Urothelium cell line (cell line): Measurements from ENCODE around the gene EEA1.
A peak's percentile ranks its signal among the peaks of the same experiment; 100 is the strongest.

ENCODE experiments used
- DNase-seq: peaks from one replicate; pipeline ENCODE4 v3.0.0; 2011; ENCODE audit warnings: low spot score, mixed read lengths
- FAIRE-seq: peaks from 2 replicates; lab custom pipeline; 2011; peaks lifted over from hg19 to GRCh38; lab: Jason Lieb, UNC

The EEA1 gene

DNA sequence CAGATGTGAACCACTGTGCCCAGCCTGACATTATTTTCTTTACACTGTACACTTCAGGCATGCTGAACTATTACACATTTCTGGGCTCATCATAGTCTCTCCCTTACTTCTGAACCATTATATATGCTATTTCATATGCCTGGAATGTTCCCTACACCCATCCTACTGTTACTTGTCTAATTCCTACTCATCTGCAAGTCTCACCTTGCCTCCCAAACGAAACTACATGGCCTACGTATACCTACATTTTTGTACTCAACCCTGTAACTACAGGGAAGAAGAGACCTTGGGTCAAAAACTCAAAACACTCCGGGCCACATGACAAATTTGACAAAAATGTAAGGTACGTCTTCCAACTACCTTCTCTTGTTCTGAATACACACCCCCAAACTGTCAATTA lies 9.5 kb upstream of the EEA1 start:
- DNase-seq (no peak), FAIRE-seq (no peak)

DNA sequence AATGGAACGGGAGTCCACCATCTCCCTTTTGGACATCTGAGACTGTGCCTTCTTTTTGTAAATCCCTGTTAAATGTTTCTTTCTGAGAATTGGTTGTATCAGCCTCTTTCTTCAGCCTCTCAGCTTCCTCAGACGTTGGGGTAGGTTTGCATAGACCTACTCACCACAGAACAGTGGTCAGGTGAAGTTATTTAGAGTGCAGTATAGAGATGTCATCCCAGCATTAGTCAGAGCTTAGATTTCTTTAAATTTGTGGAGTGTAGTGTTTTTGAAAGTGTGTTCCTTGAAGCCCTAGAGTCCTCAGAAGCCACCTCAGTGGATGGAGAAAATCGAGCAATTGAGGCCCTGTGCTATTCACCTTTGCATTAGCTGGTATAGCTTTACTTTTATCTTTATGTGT lies 8.9 kb upstream of the EEA1 start:
- no peak for FAIRE-seq
- DNase-seq: no peak

DNA sequence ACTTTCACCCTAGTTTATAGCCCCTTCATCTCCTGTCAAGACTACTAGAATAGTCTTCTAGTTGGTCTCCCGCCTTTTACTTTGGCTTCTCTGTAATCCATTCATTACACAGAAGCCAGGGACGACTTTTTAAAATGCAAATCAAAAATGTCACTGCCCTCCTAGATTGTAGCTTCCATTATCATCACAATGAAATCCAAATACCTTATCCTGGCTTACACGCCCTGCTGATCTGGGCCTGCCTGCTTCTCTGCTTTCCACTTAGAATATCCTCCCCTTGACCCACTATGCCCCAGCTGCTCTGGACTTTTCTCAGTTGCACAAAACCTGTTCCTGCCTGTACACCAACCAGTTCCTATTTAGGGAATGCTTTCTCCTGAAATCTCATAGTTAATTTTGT lies 4.5 kb upstream of the EEA1 start:
- FAIRE-seq: no peak

DNA sequence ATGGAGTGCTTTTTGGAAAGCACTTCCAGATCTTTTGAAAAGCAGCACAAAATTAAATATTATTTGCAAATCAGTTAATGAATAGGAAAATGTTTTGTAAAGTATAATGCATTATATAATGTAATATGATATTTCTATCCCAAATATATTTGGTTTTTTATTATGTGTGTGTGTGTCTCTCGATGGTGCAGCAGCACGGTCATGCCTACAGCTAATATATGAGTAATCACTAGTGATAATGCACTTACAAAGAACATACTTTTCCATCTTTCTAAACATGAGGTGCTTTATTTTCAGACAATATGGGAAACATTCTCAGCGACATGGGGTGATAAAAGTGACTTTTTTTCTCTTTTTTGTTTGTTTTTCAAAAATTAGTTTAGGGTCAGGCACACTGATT lies 1.3 kb upstream of the EEA1 start:
- DNase-seq (no peak), FAIRE-seq (no peak)

More for the DNA sequence above, 4.5 kb upstream of the EEA1 start:
- no peak for DNase-seq

DNA sequence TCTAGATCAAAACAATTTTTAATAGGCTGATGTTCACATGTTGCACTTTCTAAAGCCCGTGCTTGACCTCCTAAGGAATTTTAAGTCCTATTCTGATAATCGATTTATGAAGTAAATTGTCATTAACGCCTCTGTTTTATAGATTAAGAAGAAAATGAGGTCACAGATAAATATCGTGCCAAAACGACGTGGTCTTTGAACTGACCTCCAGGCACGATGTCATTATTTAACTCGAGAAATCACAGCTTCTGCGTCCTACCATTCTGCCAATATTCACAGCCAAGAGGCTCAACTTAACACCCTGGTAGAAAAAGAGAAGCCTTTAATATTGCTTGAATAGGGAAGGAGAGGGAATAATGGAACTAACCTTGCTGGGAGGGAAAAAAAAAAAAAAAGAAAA lies 888 bp upstream of the EEA1 start:
- FAIRE-seq: no peak

DNA sequence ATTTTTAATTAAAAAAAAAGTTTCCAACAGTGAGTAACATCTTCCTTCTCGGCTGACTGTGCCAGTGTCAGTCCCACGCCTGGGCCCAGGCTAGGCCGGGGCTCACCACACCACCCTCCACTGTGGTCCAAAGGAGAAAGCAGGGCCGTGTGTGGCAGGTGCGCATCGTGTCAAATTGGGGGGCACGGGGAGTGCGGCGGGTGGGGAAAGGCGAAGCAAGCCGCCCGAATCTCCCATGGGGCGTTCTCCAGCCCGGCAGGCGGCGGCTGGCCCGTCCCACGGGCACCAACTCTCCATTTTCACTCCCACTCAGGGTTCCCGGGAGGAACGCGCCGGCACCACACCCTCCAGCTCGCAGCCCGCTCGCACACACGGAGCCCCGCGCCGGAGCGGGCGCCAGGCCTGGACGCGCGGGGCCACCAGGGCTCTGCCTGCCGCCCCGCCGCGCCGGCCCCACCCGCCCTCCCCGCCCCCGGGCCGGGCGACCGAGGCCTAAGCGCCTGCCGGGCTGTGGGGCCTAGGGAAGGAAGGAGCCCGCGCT lies 604 bp downstream of the EEA1 start:
- FAIRE-seq (no peak), DNase-seq (peak; percentile 25)

More for the DNA sequence above, 888 bp upstream of the EEA1 start:
- no peak for DNase-seq

DNA sequence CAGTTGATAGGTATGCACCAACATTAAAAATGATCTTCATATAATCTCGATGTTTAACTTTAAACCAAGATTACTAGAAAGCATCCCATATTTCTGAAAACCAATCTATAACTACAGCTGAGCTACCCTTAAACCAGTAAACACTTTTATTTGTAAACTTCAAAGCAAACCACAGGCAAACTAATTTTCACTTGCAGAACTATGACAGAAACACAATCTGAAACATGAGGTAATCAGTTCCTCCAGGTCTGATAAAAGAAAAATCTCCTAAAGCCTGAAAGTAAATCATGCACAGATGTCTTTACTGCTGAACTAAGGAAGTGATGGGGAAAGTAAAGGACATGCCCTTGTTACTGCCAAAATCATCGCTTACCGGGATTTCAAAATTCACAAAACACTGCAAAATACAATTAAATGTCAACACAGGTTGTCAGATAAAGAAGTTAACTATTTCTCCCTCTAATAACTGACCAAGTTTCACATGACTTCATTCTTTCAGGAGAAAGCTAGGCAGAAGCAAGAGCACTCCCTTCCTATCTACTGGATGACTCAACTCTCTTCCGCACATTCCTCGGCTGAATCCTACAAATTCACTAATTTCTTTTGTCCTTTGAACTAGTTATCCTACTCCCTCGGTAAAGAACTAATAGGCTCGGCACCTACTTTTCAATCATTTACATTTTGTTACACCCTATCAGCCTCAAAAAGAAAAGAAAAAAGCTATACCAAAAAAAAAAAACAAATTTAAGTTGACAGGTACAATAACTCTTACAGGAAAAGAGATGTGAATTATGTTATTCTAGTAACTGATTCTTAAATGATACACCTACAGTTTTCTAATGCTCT lies 1.4 kb downstream of the EEA1 start:
- no peak for FAIRE-seq

DNA sequence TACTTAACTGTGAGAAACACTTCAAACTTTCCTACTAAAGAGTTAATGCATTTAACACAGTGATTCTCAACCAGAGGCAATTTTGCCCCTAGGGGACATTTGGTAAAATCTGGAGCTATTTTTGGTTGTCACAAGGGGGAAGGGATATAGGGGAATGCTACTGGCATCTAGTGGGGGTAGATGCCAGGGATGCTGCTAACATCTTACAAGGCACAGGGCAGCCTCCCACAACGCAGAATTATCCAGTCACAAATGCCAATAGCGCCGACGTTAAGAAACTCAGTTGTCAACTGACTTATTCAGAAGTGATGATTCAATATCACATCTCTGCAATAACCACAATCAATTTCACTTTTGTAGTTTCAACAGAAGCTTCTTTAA lies 2.0 kb downstream of the EEA1 start:
- FAIRE-seq: no peak
- no peak for DNase-seq

More for the DNA sequence above, 1.4 kb downstream of the EEA1 start:
- peak; percentile 21 for DNase-seq

DNA sequence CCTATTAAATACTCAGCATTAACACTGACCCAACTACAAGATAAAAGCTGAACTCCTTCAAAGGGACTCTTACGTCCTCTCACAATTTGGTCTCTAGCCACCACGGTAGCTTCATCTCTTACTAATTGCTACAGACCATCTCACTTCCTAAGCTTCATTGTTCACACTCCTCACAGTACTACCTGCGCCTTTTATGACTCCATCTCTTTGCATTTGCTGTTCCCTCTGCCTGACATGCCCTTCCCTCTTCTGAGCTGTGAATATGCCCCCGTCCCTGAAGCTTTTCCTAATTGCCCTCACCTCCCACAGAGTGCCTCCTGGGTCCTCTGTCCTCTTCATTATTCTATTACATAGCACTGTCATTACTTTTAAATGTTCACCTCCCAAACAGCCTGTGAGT lies 2.5 kb downstream of the EEA1 start:
- no peak for FAIRE-seq

DNA sequence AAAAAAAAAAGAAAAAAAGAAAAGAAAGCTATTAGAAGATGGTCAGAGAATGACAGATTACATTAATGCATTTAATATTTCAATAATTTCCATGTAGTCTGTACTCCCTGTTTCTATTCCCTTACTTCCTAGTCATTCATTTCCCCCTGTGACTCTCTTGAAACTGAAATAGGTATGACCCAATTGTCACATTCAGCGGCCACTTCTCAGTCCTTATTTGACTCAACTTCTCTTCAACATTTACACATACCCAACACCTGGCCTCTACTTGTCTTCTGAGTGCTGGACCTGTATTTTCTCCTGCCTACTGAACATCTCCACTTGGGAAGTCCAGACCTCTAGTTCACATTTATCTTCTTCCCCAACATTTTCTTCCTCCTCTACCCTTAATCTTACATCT lies 7.2 kb downstream of the EEA1 start:
- FAIRE-seq (no peak), DNase-seq (no peak)

More for the DNA sequence above, 2.5 kb downstream of the EEA1 start:
- DNase-seq: no peak

DNA sequence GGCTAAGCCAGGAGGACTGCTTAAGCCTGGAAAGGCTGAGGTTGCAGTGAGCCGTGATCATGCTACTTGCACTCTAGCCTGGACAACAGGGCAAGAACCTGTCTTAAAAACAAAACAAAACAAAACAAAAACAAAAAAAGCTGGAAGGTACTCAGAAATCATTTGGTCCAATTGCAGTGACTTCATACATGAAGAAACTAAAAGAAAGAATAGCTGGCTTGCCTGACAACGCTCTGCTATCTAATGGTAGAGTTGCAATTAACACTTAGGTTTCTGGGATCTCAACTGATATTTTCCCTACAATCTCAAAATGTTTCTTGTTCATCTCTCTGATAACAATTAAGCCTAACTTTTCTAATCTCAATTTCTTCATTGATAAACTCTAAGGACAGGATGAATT lies 13.7 kb downstream of the EEA1 start:
- DNase-seq (no peak), FAIRE-seq (no peak)

DNA sequence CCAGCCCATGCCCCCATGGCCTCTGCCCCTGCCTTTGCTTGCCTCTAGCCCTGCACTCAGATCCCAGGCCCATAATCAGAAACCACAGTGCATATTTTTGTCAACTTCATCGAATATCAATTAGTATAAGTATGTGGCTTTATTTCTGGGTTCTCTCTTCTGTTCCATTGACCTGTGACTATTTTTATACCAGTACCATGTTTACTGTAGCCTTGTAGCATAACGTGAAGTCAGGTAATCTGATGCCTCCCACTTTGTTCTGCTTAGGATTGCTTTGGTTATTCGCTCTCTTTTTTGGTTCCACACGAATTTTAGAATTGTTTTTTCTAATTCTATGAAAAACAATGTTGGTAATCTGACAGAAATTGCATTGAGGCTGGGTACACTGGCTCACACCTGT lies 14.9 kb downstream of the EEA1 start:
- FAIRE-seq (no peak), DNase-seq (no peak)

DNA sequence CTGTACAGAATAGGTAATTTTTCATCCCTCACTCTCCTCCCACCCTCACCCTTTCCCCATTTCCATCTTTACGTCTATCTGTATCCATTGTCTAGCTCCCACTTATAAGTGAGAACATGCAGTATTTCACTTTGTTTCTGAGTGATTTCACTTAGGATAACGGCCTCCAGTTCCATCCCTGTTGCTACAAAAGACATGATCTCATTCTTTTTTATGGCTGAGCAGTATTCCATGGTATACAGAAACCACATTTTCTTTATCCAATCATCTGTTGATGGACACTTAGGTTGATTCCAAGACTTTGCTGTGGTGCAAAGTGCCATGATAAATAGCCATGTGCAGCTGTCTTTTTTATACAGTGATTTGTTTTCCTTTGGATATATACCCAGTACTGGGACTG lies 16.4 kb downstream of the EEA1 start:
- no peak for DNase-seq
- no peak for FAIRE-seq

DNA sequence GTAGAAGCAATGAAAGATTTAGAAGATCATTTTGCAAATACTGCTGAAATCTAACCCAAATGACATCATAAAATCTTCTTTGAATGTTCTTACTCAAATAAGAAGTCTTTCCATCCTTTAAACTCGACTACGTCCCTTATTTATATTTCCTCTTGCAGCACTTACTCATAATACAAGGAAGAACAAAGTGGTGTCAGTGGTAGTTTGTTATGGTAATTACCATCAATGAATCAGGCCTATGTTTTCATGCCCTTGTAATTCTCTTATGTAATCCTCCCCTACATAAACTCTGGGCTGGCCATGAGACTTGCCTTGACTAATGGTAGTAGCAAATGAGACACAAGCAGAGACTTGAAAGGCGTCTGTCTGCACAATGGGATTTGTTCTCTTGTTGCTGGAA lies 17.0 kb downstream of the EEA1 start:
- FAIRE-seq (no peak), DNase-seq (no peak)

DNA sequence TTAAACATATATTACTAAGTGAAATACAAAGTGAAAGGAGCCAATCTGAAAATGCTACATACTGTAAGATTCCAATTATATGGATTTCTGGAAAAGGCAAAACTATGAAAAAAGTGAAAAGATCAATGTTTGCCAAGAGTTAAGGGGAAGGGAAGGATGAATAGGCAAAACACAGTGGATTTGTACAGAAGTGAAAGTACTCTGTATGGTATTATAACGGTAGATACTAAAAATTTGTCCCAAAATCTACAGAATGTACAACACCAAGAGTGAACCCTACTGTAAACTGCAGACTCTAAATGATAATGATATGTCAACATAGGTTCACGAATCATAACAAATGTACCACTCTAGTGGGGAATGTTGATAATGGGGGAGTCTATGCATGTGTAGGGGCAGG lies 17.8 kb downstream of the EEA1 start:
- FAIRE-seq (no peak), DNase-seq (no peak)

DNA sequence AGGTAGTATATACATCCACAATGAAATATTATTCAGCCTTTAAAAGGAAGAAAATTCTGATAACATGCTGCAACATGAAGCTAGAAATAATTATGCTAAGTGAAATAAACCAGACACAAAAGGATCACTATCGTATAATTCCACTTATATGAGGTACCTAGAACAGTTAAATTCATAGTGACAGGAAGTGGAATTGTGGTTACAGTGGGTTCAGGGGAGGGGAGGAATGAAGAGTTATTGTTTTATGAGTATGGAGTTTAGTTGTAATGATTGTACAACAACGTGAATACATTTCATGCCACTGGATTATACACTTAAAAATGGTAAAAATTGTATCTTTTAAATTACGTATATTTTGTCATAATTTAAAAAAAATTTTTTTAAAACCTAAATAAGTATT lies 21.0 kb downstream of the EEA1 start:
- DNase-seq (no peak), FAIRE-seq (no peak)

DNA sequence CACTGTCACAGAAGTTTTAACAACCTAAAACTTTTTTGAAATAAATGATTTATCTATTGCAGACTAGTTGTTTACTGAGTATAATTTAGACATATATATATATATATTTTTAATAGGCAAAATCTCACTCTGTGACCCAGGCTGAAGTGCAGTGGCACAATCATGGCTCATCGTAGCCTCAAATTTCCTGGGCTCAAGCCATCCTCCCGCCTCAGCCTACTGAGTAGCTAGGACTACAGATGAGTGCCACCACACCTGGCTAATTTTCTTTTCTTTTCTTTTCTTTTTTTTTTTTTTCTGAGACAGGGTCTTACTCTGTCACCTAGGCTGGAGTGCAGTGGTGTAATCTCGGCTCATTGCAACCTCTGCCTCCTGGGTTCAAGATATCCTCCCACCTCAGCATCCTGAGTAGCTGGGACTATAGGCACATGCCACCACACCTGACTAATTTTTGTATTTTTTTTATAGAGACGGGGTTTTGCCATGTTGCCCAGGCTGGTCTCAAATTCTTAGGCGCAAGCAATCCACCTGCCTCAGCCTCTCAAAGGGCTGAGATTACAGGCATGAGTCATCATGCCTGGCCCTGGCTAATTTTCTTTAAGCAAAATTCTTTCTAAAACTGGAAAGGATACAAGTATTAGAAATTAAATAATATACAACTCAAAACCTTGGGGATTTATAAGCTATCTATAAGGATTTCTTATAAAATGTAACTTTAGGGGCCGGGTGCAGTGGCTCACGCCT lies 23.1 kb downstream of the EEA1 start:
- no peak for DNase-seq

DNA sequence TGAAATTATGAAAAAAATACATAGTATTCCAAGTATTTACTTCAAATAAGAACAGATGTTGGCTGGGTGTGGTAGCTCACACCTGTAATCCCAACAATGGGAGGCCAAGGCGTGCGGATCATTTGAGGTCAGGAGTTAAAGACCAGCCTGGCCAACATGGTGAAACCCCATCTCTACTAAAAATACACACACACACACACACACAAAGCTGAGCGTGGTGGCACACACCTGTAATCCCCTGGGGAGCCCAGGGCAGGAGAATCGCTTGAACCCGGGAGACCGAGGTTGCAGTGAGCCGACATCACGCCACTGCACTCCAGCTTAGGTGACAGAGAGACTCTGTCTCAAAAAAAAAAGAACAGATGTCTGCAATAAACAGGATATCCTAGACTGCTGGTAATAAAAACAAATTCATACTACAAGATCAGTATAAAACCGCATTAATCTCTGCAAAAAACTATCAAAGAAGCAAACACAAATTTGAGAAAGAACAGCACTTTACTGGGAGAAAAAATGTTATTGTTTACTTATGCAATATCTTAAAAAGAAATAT lies 23.8 kb downstream of the EEA1 start:
- no peak for FAIRE-seq
- no peak for DNase-seq

More for the DNA sequence above, 23.1 kb downstream of the EEA1 start:
- FAIRE-seq: no peak

DNA sequence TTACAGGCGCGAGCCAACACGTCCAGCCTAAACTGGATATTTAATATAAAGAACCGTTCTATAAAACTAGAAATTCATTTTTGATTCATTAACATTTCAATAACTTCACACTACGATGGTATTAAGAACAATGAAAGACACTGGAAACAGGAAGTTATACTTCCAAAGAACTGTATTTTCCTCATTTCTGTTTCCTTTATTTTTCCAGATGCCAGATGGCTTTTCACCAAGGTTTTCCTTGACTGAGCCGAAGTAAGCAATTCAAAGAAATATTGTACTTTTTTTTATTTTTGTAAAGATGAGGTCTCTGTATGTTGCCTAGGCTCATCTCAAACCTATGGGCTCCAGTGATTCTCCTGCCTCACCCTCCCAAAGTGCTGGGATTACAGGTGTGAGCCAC lies 28.2 kb downstream of the EEA1 start:
- DNase-seq (no peak), FAIRE-seq (no peak)

DNA sequence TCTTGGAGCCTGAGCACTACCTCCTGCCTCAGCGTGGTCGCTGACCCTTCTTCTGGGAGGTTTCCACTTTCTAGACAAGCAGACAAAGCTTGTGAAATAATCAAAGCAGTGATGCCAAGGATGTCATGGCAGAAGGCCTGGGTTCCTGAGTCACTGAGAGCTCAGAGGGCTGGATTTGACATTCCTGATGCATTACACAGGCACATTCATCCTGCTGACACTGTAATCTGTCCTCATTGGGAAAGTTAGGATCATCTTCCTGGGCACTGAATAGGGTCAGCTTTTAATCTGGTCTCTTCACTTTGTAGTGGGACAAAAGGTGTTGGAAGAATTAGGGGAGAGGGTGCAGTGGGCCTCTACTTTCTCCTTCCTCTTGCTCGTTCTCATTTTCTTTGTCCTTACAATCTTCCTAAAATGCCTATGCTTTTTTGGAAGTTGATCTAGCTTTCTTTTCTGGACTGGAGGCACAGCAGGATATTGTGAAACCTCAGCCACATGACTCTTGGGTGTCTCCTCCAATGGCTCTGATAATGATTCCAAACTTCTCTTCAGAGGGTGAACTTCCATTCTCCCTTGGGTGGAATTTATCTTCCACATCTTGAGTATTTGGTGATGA lies 29.6 kb downstream of the EEA1 start:
- FAIRE-seq: no peak

DNA sequence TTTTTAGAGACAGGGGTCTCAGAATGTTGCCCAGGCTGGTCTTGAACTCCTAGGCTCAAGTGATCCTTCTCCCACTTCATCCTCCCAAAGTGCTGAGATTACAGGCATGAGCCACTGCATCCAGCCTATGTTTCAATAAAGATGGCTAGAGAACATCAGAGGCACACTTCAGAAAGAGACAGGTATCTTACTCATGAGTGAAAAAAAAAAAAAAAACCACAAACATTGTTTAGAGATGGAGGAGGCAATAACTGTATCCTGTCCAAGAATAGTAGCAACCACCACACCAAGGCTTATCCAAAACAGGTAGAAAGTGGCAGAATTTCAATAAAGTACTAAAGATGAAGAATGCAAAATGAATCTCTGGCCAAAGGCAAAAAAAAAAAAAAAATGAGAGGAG lies 30.3 kb downstream of the EEA1 start:
- DNase-seq: peak; percentile 14
- FAIRE-seq: no peak

More for the DNA sequence above, 29.6 kb downstream of the EEA1 start:
- peak; percentile 75 for DNase-seq
